Stimulated activated CD4-positive, alpha-beta T cell treated with anti-CD3 and anti-CD28 coated beads, Interleukin-15, amount 100 ng/mL, for 48 hours (primary cell): Measurements from ENCODE around the gene NOL4.

Source experiments
- DNase-seq, 2 donors: peaks; one replicate each; pipeline ENCODE4 v3.0.0-alpha.2; 2020; ENCODE audit warnings: low read depth in 2 of 2

Gene NOL4

GRCh38 chr18:34194239-34194638, 30.5 kb downstream of the NOL4 start:
- DNase-seq: no peak

- DNase-seq: no peak
Observed at GRCh38 chr18:34189656-34190435, 34.9 kb downstream of the NOL4 start.
